Progenitor cell of endocrine pancreas (in vitro differentiated cells): ENCODE measurements around the gene PARVB. TPM values are rescaled to one million over a fixed set of nuclear protein-coding genes. Genes with fewer than 3 reads are reported as not detected.

Experiments used
- DNase-seq: peaks from one replicate; pipeline ENCODE4 v3.0.0; 2021; ENCODE audit warnings: low spot score; ENCODE audit not compliant: unreplicated experiment
- H3K27ac Mint-ChIP-seq: 2 replicates; pipeline ENCODE4 v1.8.0; 2021; ENCODE audit warnings: mild to moderate bottlenecking, moderate library complexity, mixed read lengths
- H3K27me3 Mint-ChIP-seq: 2 replicates; pipeline ENCODE4 v1.8.0; 2021; ENCODE audit warnings: mixed read lengths
- H3K36me3 Mint-ChIP-seq: 2 replicates; pipeline ENCODE4 v1.8.0; 2022; ENCODE audit warnings: mixed read lengths; ENCODE audit not compliant: insufficient read depth
- H3K4me1 Mint-ChIP-seq: 2 replicates; pipeline ENCODE4 v1.8.0; 2021; ENCODE audit warnings: low read depth, mixed read lengths
- H3K4me3 Mint-ChIP-seq: 2 replicates; pipeline ENCODE4 v1.8.0; 2021; ENCODE audit warnings: low read depth, mild to moderate bottlenecking, moderate library complexity, mixed read lengths
- H3K9me3 Mint-ChIP-seq: 2 replicates; pipeline ENCODE4 v1.8.0; 2021; ENCODE audit warnings: low read depth, mixed read lengths
- CTCF ChIP-seq: fragments of 200-600 bp; sonication (generic); IDR thresholded peaks from one replicate; pipeline ENCODE4 v1.5.0; 2021; ENCODE audit warnings: antibody characterized with exemption, mild to moderate bottlenecking; ENCODE audit not compliant: unreplicated experiment
- total RNA-seq: library from RNA; stranded (reverse); gene quantifications from 2 replicates; pipeline ENCODE4 v1.2.1, GENCODE V29; 2021

The PARVB gene
- total RNA-seq, 1 donor from 2014 or later, result 11.8 TPM

- Mint-ChIP-seq H3K4me3 (no peak overlapping the region), H3K27me3 (peaks cover 39% of the 10 kb centered on the region), H3K4me1 (peaks cover 3% of the 10 kb centered on the region), H3K27ac (no peak overlapping the region), H3K9me3 (no peaks in the 10 kb centered on the region), H3K36me3 (no peaks in the 10 kb centered on the region)
- DNase-seq, result no peak
- TF ChIP-seq CTCF, result no peak
Observed at GRCh38 chr22:44147821-44148574, 123.9 kb downstream of the PARVB start.

GRCh38 chr22:44151676-44152075, 127.6 kb downstream of the PARVB start:
- TF ChIP-seq CTCF, result no peak
- Mint-ChIP-seq H3K9me3 (no peaks in the 10 kb centered on the region), H3K36me3 (no peaks in the 10 kb centered on the region), H3K27ac (no peak overlapping the region), H3K27me3 (peaks cover 26% of the 10 kb centered on the region), H3K4me1 (peaks cover 3% of the 10 kb centered on the region), H3K4me3 (no peak overlapping the region)
- DNase-seq, result no peak

GRCh38 chr22:44153710-44154109, 129.6 kb downstream of the PARVB start:
- no peaks in the 10 kb centered on the region for H3K9me3 Mint-ChIP-seq
- no peaks in the 10 kb centered on the region for H3K4me1 Mint-ChIP-seq
- TF ChIP-seq CTCF, result no peak
- H3K4me3 Mint-ChIP-seq, result no peak overlapping the region
- DNase-seq, result no peak
- no peaks in the 10 kb centered on the region for H3K36me3 Mint-ChIP-seq
- peaks cover 6% of the 10 kb centered on the region for H3K27me3 Mint-ChIP-seq
- no peak overlapping the region for H3K27ac Mint-ChIP-seq

GRCh38 chr22:44154436-44154942, 130.4 kb downstream of the PARVB start:
- no peak for TF ChIP-seq CTCF
- no peaks in the 10 kb centered on the region for H3K36me3 Mint-ChIP-seq
- peaks cover 4% of the 10 kb centered on the region for H3K27me3 Mint-ChIP-seq
- no peak overlapping the region for H3K27ac Mint-ChIP-seq
- no peaks in the 10 kb centered on the region for H3K4me1 Mint-ChIP-seq
- H3K9me3 Mint-ChIP-seq, result no peaks in the 10 kb centered on the region
- no peak for DNase-seq
- no peak overlapping the region for H3K4me3 Mint-ChIP-seq

- no peak overlapping the region for H3K27ac Mint-ChIP-seq
Observed at GRCh38 chr22:44155115-44155514, 131.0 kb downstream of the PARVB start.

More at GRCh38 chr22:44155115-44155514, 131.0 kb downstream of the PARVB start:
- DNase-seq, result no peak
- TF ChIP-seq CTCF, result no peak
- Mint-ChIP-seq H3K36me3 (no peaks in the 10 kb centered on the region), H3K4me3 (no peak overlapping the region), H3K9me3 (no peaks in the 10 kb centered on the region), H3K4me1 (no peaks in the 10 kb centered on the region), H3K27me3 (peaks cover 2% of the 10 kb centered on the region)
